Measurements from ENCODE around the gene ATP6V1F.

ATP6V1F gene

DNA sequence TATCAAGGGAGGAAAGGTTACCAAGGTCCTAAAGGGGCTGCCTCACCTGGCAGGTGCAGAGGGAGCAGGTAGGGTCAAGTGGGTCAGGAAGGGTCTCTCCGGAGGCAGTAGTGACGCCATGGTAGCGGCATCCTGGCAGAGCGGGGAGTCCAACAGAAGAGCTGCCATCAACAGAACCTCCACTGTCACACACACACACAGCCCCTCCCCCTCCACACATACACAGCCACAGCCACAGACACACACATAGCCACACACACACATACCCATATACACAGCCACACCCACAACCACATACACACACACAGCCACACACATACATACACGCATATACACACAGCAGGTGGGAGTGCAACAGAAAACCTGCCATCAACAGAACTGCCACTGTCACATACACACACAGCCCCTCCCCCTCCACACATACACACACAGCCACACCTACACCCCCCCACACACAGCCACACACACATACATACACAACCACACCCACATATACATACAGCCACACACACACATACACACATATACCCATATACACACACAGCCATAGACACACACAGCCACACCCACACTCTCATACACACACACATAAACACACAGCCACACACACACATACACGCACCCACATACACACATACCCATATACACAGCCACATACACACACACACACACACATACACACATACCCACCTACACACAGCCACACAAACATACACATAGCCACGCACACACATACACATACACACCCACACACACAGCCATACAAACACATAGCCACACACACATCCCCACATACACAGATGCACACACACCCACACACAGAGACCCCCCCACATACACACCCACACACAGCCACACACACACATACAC, 24.7 kb downstream of the ATP6V1F start:
- H3K27ac Mint-ChIP-seq: no peak overlapping the region
- H3K27me3 Mint-ChIP-seq (ENCODE audit: low read depth): peaks cover 8% of the 10 kb centered on the region
- peaks cover 3% of the 10 kb centered on the region for H3K4me1 Mint-ChIP-seq (ENCODE audit: low read depth)
- no peaks in the 10 kb centered on the region for H3K36me3 Mint-ChIP-seq (ENCODE audit: low read depth)
- no peak overlapping the region for H3K4me3 Mint-ChIP-seq
- H3K9me3 Mint-ChIP-seq: no peaks in the 10 kb centered on the region

- Mint-ChIP-seq H3K36me3 (ENCODE audit: low read depth) (no peaks in the 10 kb centered on the region), H3K9me3 (no peaks in the 10 kb centered on the region), H3K27me3 (ENCODE audit: low read depth) (peaks cover 8% of the 10 kb centered on the region), H3K4me3 (no peak overlapping the region), H3K4me1 (ENCODE audit: low read depth) (peaks cover 3% of the 10 kb centered on the region), H3K27ac (no peak overlapping the region)
These were observed 25.5 kb downstream of the ATP6V1F start for GRCh38 chr7:128888039-128888755.

DNA sequence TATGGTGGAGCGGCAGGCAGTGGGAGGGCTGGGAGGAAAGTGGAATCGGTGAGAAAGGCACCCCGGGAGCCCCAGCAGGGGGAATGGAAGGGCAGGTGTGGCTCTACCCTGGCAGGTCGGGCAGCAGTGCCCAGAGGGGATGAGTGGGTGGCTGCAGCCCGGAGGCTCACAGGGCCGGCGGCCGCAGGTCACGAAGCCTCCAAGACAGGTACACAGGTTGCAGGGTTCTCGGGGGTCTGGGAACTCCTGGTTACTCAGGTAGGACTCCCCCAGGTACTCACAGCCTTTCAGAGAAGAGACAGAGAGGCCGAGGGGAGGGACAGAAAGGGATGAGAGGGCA, 26.1 kb downstream of the ATP6V1F start:
- H3K4me3 Mint-ChIP-seq: no peak overlapping the region

DNA sequence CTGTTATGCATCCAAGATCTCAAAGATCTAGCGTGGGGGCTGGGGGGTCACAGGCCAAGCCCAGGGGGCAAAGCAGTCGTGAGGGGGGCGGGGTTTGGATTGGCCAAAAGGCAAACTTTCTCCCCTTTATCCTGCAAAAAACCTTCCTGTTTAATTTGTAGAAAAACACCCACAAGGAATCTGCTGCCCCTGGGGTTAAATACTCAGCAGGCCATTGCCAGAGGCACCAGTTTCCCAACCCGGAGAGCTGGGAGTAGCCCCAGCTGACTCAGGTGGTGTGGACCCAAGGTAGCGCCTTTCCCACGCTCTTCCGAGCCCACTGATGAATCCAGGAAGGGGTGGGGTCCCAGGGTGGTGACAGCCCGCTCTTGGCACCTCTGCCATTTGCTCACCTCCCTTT, 26.5 kb downstream of the ATP6V1F start:
- Mint-ChIP-seq H3K9me3 (no peaks in the 10 kb centered on the region), H3K27ac (no peak overlapping the region), H3K27me3 (ENCODE audit: low read depth) (peaks cover 8% of the 10 kb centered on the region), H3K4me1 (ENCODE audit: low read depth) (no peaks in the 10 kb centered on the region), H3K4me3 (no peak overlapping the region), H3K36me3 (ENCODE audit: low read depth) (no peaks in the 10 kb centered on the region)

More for the DNA sequence above, 26.1 kb downstream of the ATP6V1F start:
- Mint-ChIP-seq H3K27me3 (ENCODE audit: low read depth) (peaks cover 8% of the 10 kb centered on the region), H3K4me1 (ENCODE audit: low read depth) (no peaks in the 10 kb centered on the region), H3K27ac (no peak overlapping the region), H3K9me3 (no peaks in the 10 kb centered on the region), H3K36me3 (ENCODE audit: low read depth) (no peaks in the 10 kb centered on the region)

GRCh38 chr7:128890306-128891109, 27.9 kb downstream of the ATP6V1F start:
- Mint-ChIP-seq H3K4me1 (ENCODE audit: low read depth) (no peaks in the 10 kb centered on the region), H3K27ac (no peak overlapping the region), H3K27me3 (ENCODE audit: low read depth) (peaks cover 8% of the 10 kb centered on the region), H3K36me3 (ENCODE audit: low read depth) (no peaks in the 10 kb centered on the region), H3K4me3 (no peak overlapping the region), H3K9me3 (no peaks in the 10 kb centered on the region)

DNA sequence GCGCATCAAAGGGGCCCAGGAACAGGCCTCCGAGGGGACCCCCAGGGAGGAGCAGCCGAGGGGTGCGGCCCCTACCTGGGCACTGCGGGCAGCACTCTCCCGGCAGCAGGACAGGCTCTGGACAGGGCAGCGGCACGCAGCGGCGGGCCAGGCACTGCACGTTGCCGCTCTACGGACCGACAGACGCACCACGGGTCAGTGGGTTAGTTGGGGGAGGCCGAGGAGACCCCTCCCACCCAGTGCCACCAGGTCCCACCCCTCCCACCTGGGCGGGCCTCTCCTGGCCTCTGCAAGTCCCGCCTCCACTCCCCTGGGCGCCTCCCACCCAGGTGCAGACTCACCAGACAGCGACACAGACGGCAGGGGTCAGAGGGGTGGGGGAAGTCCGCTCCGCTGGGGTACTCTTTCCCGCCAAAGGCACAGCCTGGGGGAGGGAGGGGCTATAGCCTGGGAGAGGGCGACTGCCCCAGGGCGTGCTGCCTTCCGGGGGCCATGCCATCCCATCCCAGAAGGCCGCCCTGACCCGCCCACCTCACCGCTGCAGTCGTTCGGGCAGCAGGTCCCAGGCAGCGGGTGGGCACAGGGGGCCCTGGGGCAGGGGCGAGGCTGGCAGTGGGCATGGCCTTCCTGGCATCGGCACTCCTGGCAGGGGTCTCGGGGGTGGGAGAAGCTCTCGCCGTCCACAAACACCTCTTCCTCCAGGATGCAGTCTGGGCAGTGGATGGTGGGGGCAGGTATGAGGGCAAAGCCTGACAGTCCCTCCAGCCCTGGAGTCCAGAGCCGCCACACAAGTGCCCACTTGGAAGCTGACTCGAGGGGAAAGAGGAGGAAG, 28.7 kb downstream of the ATP6V1F start:
- no peaks in the 10 kb centered on the region for H3K4me1 Mint-ChIP-seq (ENCODE audit: low read depth)
- no peaks in the 10 kb centered on the region for H3K36me3 Mint-ChIP-seq (ENCODE audit: low read depth)
- H3K27ac Mint-ChIP-seq: no peak overlapping the region
- H3K27me3 Mint-ChIP-seq (ENCODE audit: low read depth): peaks cover 5% of the 10 kb centered on the region
- H3K9me3 Mint-ChIP-seq: no peaks in the 10 kb centered on the region
- H3K4me3 Mint-ChIP-seq: no peak overlapping the region

GRCh38 chr7:128891942-128892269, 29.2 kb downstream of the ATP6V1F start:
- H3K4me1 Mint-ChIP-seq (ENCODE audit: low read depth): no peaks in the 10 kb centered on the region
- no peaks in the 10 kb centered on the region for H3K36me3 Mint-ChIP-seq (ENCODE audit: low read depth)
- H3K27ac Mint-ChIP-seq: no peak overlapping the region
- H3K27me3 Mint-ChIP-seq (ENCODE audit: low read depth): peaks cover 5% of the 10 kb centered on the region
- H3K4me3 Mint-ChIP-seq: no peak overlapping the region
- no peaks in the 10 kb centered on the region for H3K9me3 Mint-ChIP-seq

DNA sequence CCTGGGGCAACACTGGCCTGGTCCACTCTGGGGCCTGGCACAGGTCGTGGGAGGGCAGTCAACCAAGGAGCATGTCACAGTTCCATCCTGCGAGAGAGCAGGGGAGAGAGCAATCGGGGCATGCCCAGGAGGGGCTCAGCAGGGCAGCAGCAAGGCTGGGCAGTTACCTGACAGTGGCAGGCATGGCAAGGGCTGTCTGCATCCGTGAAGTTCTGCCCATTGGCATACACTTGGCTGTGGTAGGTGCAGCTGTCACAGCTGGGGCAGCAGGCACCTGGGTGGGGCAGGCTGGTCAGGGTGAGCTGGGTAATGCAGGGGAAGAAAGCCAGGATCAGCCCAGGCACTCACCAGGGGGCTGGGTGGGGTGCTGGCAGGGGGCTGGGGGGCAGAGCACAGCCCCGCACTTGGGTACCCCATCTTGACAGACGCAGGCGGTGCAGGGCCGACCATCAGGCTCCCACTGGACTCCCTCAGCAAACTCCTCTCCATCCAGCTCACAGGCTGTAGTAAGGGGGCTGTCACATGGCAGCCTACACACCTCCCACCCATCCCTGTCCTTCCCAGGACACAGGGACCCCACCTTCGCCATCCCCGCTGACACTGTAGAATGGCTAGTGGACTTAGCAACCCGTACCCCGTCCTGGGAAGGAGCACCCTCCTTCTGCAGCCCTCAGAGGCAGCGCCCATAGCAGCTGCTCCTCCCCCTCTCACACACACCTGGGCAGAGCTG, 30.0 kb downstream of the ATP6V1F start:
- Mint-ChIP-seq H3K27me3 (ENCODE audit: low read depth) (peaks cover 5% of the 10 kb centered on the region), H3K4me3 (no peak overlapping the region), H3K27ac (no peak overlapping the region), H3K36me3 (ENCODE audit: low read depth) (no peaks in the 10 kb centered on the region), H3K9me3 (no peaks in the 10 kb centered on the region), H3K4me1 (ENCODE audit: low read depth) (no peaks in the 10 kb centered on the region)

DNA sequence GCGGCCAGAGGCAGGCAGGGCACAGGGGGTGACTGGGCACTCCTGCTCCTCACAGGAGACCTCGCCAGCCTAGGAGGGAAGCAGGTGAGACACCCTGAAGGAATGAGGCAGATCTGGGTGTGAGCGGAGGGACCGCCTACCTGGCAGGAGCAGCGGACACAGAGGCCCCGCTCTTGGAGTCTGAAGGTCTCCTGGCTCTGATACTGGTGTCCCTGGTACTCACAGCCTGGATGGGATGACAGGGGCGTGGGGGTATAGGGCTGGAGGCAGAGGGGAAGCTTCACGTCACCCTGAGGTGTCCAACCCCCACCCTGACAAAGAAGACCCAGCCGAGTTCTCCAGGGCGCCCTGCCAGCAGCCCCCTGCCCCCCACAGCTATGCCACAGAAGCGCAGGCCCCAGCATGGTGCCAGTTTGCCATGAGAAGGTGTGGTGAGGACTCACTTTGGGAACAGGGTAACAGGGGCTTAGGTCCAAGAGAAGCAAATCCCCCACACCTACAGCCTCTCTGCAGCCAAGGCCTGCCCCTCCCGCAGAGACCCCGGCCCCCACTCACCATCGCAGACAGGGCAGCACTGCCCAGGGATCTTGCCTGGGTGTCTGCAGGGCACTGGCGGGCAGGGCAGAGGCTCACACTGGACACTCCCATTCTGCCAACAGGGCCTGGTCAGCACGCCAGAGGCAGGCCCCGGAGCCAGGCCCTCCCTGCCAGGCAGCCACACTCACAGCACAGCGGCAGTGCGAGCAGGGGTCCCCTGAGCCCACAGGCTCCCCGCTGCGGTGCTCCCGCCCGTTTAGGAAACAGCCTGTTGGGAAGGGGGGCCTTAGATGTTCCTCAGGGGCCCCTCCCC, 30.8 kb downstream of the ATP6V1F start:
- peaks cover under 1% of the 10 kb centered on the region for H3K36me3 Mint-ChIP-seq (ENCODE audit: low read depth)
- peaks cover 8% of the 10 kb centered on the region for H3K27me3 Mint-ChIP-seq (ENCODE audit: low read depth)
- H3K4me3 Mint-ChIP-seq: no peak overlapping the region
- H3K27ac Mint-ChIP-seq: no peak overlapping the region
- H3K9me3 Mint-ChIP-seq: peaks cover 2% of the 10 kb centered on the region
- no peaks in the 10 kb centered on the region for H3K4me1 Mint-ChIP-seq (ENCODE audit: low read depth)

DNA sequence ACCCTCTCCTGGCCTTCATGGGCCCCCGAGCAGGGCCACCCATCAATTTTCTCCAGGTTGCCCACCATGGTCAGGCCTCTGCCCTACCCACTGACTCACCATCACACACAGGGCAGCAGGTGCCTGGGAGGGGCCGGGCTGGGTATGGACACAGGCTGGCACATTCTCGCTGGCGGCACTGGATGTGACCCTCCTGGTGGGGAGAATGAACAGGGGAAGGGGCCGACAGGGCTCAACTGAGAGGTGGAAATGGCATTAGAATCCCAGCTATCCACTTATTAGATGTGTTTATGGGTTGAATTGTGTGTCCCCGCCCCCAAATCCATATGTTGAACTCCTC, 31.4 kb downstream of the ATP6V1F start:
- Mint-ChIP-seq H3K4me3 (no peak overlapping the region), H3K27me3 (ENCODE audit: low read depth) (peaks cover 9% of the 10 kb centered on the region), H3K27ac (no peak overlapping the region), H3K9me3 (peaks cover 4% of the 10 kb centered on the region), H3K4me1 (ENCODE audit: low read depth) (no peaks in the 10 kb centered on the region), H3K36me3 (ENCODE audit: low read depth) (peaks cover 2% of the 10 kb centered on the region)

DNA sequence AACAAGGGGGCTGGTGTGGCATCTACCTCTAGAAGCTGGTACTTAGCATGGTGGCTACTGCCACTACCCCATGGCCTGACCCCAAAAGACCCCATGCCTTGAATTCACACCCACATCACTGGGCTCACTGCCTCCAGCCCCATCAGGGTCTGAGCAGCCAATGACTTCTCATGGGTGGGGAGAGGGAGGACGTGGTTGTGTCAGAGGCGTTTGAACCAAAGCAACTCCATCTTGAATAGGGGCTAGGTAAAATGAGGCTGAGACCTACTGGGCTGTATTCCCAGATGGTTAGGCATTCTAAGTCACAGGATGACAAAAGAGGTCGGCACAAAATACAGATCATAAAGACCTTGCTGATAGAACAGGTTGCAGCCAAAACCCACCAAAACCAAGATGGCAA, 32.7 kb downstream of the ATP6V1F start:
- no peak overlapping the region for H3K27ac Mint-ChIP-seq
- H3K4me1 Mint-ChIP-seq (ENCODE audit: low read depth): no peaks in the 10 kb centered on the region
- H3K4me3 Mint-ChIP-seq: no peak overlapping the region
- H3K36me3 Mint-ChIP-seq (ENCODE audit: low read depth): peaks cover 2% of the 10 kb centered on the region
- peaks cover 4% of the 10 kb centered on the region for H3K9me3 Mint-ChIP-seq
- H3K27me3 Mint-ChIP-seq (ENCODE audit: low read depth): peaks cover 9% of the 10 kb centered on the region

DNA sequence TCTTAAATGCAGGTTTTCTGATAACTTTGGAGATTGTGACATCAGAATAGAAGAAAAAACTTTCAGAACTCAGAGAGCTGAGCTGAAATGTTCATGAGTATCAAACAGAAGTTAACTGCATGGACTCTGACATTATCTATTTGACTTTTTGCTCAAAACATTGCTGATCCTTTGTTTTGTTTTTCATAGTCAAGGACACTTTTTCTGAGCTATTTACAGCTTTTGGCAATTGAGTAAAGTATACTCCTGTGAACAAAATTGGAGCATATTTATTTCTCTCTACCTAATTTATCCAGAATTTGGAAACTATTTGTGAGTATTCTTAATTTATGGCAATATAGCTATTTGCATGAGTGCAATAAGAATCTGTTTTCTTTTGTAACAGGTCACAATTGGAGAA, 36.7 kb downstream of the ATP6V1F start:
- H3K9me3 Mint-ChIP-seq: peaks cover 4% of the 10 kb centered on the region
- H3K27ac Mint-ChIP-seq: no peak overlapping the region
- H3K4me3 Mint-ChIP-seq: no peak overlapping the region
- H3K4me1 Mint-ChIP-seq (ENCODE audit: low read depth): no peaks in the 10 kb centered on the region
- peaks cover 4% of the 10 kb centered on the region for H3K27me3 Mint-ChIP-seq (ENCODE audit: low read depth)
- H3K36me3 Mint-ChIP-seq (ENCODE audit: low read depth): peaks cover 2% of the 10 kb centered on the region

GRCh38 chr7:128900237-128900636, 37.6 kb downstream of the ATP6V1F start:
- peaks cover 4% of the 10 kb centered on the region for H3K9me3 Mint-ChIP-seq
- no peak overlapping the region for H3K27ac Mint-ChIP-seq
- H3K36me3 Mint-ChIP-seq (ENCODE audit: low read depth): peaks cover 2% of the 10 kb centered on the region

More at GRCh38 chr7:128900237-128900636, 37.6 kb downstream of the ATP6V1F start:
- H3K4me1 Mint-ChIP-seq (ENCODE audit: low read depth): no peaks in the 10 kb centered on the region
- H3K27me3 Mint-ChIP-seq (ENCODE audit: low read depth): peaks cover 9% of the 10 kb centered on the region
- no peak overlapping the region for H3K4me3 Mint-ChIP-seq
